ENCODE results near the gene ATP5F1B.

- TF ChIP-seq, protein P1, sequence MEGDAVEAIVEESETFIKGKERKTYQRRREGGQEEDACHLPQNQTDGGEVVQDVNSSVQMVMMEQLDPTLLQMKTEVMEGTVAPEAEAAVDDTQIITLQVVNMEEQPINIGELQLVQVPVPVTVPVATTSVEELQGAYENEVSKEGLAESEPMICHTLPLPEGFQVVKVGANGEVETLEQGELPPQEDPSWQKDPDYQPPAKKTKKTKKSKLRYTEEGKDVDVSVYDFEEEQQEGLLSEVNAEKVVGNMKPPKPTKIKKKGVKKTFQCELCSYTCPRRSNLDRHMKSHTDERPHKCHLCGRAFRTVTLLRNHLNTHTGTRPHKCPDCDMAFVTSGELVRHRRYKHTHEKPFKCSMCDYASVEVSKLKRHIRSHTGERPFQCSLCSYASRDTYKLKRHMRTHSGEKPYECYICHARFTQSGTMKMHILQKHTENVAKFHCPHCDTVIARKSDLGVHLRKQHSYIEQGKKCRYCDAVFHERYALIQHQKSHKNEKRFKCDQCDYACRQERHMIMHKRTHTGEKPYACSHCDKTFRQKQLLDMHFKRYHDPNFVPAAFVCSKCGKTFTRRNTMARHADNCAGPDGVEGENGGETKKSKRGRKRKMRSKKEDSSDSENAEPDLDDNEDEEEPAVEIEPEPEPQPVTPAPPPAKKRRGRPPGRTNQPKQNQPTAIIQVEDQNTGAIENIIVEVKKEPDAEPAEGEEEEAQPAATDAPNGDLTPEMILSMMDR (IDR thresholded peaks at IDR 0.05): no peak
- TF ChIP-seq POLR2A (IDR thresholded peaks at IDR 0.05): no peak
These were observed 33.1 kb upstream of the ATP5F1B start for GRCh38 chr12:56678852-56679251.
